PFSK-1 (cell line): ENCODE results near the gene CACNA1S.

ENCODE experiments used
- FOXP2 ChIP-seq: optimal IDR thresholded peaks from 2 replicates; pipeline ENCODE3; 2011; ENCODE audit warnings: borderline replicate concordance, control low read depth, inconsistent platforms; ENCODE audit not compliant: insufficient read depth; ENCODE audit errors: extremely low read length, extremely low read depth
- POLR2AphosphoS5 ChIP-seq: IDR thresholded peaks from 2 replicates; pipeline ENCODE4 v1.6.1; 2012; ENCODE audit warnings: low read depth, mild to moderate bottlenecking, control low read depth, low read length, moderate library complexity
- SIN3A ChIP-seq: IDR thresholded peaks from 2 replicates; pipeline ENCODE4 v1.6.1; 2012; ENCODE audit warnings: mild to moderate bottlenecking, low read length, moderate library complexity, borderline replicate concordance; ENCODE audit not compliant: insufficient read depth
- TAF1 ChIP-seq: IDR thresholded peaks from 2 replicates; pipeline ENCODE4 v1.6.1; 2012; ENCODE audit warnings: low read length, control low read depth, borderline replicate concordance; ENCODE audit not compliant: insufficient read depth
- TF ChIP-seq, protein P1 (sequence below), 2 experiments: IDR thresholded peaks; 2 replicates each; pipeline versions ENCODE4 v1.6.1 to v1.8.0; 2011 to 2012; ENCODE audit warnings: low read depth in 2 of 2, low read length in 2 of 2, control low read depth in 1 of 2, inconsistent platforms in 1 of 2, mild to moderate bottlenecking in 1 of 2, moderate library complexity in 1 of 2; ENCODE audit not compliant: insufficient read depth in 1 of 2

The CACNA1S gene

DNA sequence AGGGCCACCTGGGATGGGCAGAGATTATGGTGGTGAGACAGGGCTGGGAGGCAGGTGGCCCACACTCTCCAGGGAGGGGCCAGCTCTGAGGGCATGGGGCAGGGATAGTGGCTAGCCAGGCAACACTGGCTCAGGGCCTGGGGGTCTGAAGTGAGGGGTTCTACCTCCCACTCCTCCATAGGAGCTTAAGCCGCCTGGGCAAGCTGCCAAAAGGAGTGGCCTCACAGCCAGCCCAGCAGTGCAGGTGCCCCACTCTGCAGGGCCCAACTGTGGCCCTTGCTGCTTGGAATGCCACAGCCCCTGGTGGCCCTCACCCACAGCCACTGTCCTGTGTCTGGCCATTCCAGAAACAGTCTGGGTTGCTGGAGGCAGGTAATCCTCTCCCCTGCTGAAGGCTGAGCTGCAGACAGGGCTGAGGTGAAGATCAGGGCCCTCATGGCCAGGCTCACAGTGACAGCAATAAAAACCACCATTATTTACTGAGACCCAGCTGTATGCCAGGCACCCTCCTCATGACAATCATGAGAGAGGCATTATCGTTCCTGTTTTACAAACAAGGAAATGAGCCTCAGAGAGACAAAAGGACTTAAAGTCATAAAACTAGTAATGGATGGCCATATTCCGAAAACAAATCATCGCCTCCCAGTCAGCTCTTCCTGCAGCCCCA lies 119.7 kb downstream of the CACNA1S start:
- TF ChIP-seq TAF1, result no peak
- TF ChIP-seq FOXP2, result no peak
- TF ChIP-seq, protein P1, sequence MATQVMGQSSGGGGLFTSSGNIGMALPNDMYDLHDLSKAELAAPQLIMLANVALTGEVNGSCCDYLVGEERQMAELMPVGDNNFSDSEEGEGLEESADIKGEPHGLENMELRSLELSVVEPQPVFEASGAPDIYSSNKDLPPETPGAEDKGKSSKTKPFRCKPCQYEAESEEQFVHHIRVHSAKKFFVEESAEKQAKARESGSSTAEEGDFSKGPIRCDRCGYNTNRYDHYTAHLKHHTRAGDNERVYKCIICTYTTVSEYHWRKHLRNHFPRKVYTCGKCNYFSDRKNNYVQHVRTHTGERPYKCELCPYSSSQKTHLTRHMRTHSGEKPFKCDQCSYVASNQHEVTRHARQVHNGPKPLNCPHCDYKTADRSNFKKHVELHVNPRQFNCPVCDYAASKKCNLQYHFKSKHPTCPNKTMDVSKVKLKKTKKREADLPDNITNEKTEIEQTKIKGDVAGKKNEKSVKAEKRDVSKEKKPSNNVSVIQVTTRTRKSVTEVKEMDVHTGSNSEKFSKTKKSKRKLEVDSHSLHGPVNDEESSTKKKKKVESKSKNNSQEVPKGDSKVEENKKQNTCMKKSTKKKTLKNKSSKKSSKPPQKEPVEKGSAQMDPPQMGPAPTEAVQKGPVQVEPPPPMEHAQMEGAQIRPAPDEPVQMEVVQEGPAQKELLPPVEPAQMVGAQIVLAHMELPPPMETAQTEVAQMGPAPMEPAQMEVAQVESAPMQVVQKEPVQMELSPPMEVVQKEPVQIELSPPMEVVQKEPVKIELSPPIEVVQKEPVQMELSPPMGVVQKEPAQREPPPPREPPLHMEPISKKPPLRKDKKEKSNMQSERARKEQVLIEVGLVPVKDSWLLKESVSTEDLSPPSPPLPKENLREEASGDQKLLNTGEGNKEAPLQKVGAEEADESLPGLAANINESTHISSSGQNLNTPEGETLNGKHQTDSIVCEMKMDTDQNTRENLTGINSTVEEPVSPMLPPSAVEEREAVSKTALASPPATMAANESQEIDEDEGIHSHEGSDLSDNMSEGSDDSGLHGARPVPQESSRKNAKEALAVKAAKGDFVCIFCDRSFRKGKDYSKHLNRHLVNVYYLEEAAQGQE (IDR thresholded peaks at IDR 0.05; ENCODE audit: insufficient read depth in 1 of 2, low read depth in 2 of 2, low read length in 2 of 2), result no peak
- no peak for TF ChIP-seq POLR2AphosphoS5
- TF ChIP-seq SIN3A, result no peak

DNA sequence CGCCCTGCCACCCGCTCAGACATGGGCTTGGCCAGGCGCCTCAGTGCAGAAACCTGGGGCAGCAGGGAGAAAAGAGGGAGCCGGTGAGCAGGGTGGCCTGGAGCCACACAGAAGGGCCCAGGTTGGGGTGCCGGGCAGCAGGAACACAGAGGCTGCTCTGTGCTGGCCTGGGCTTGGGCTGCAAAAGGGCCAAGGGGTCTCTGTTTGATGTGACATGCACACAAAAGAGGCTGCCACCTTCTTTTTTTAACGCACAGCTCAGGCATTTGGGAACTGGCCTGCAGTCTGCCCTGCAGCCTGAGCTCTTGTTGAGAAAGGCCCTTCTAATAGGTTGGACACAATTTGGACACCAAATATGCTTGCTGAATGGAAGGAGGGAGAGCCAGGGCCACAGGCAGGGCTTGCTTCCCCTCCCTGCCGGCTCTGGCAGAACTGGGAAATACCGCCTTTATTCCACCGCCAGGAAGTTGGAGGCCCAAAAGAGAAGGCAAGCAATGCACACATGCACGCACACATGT lies 121.1 kb downstream of the CACNA1S start:
- TF ChIP-seq FOXP2 (no peak), SIN3A (no peak), TAF1 (no peak), POLR2AphosphoS5 (no peak)
- TF ChIP-seq, protein P1 (IDR thresholded peaks at IDR 0.05; ENCODE audit: insufficient read depth in 1 of 2, low read depth in 2 of 2, low read length in 2 of 2), result no peak

DNA sequence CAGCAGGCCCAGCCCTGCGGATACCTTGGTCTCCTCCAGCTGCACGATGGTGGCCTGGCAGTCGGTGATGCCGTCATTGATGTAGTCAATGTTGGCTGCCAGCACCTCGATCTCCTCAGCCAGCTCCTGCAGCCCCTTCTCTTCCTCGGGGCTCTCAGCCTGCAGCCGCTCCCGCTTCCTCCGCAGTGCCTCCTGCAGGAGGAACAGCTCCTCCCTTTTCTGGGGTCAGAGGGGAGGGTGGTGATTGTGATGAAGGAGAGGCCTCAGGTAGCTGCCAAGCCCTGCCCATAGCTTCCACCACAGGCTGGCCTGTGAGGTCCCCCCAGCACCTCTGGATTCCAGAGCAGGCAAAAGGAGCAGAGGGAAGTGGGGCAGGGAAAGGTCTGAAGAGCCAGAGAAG lies 122.1 kb downstream of the CACNA1S start:
- TF ChIP-seq SIN3A, result no peak
- TF ChIP-seq TAF1, result no peak
- no peak for TF ChIP-seq POLR2AphosphoS5
- TF ChIP-seq, protein P1 (IDR thresholded peaks at IDR 0.05; ENCODE audit: insufficient read depth in 1 of 2, low read depth in 2 of 2, low read length in 2 of 2), result no peak
